ENCODE data around the gene TMEM221.

The TMEM221 gene

DNA sequence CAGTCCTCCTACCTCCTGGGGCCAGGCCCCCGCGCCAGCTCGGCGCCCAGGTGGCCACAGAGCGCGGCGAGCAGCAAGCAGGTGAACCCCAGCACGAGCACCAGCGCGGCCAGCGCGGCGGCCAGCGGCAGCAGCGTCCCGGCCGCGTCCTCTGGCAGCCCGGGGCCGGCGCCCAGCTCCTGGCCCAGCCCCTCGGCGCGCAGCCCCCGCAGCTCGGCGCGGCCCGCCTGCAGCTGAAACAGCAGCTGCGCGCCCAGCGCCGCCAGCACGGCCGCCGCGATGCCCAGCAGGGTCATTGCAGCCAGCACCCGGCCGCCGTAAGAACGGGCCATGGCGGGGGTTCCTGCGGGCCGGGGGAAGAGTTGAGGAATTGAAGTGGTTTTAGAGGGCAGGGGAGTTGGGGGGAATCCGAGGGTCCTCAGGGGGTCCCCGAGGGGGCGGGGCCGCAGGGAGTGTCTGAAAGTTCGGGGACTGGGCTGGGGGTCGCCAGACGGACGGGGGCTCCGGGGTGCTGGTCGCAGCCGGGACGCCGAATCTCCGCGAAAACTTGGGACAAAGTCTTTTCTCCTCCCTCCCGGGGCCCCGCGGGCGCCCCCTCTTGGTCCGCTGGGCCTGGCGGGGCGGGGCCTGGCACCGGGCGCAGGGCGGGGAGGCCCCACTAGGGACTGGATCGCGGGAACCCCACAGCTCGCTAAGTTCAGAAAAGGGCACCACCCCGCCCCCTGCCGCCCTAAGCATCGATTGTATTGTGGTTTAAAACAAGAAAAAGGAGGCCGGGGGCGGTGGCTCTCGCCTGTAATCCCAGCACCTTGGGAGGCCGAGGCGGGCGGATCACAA, at the start of gene TMEM221:
Gene TMEM221 (minus strand): TSS at position 538 of the 837 bp plus-strand sequence. CDS start 206 bp downstream, at position 332.
- Mint-ChIP-seq H3K27ac (no peak within 1 kb of the TSS), H3K4me3 (peak within 1 kb of the TSS; percentile 73 to 79 (median 77)), H3K36me3 (ENCODE audit: low read depth) (no peaks in the 10 kb centered on the region), H3K4me1 (peaks cover 7% of the 10 kb centered on the region), H3K27me3 (ENCODE audit: low read depth) (peaks cover 27% of the 10 kb centered on the region), H3K9me3 (no peaks in the 10 kb centered on the region)
- TF ChIP-seq, protein P1, sequence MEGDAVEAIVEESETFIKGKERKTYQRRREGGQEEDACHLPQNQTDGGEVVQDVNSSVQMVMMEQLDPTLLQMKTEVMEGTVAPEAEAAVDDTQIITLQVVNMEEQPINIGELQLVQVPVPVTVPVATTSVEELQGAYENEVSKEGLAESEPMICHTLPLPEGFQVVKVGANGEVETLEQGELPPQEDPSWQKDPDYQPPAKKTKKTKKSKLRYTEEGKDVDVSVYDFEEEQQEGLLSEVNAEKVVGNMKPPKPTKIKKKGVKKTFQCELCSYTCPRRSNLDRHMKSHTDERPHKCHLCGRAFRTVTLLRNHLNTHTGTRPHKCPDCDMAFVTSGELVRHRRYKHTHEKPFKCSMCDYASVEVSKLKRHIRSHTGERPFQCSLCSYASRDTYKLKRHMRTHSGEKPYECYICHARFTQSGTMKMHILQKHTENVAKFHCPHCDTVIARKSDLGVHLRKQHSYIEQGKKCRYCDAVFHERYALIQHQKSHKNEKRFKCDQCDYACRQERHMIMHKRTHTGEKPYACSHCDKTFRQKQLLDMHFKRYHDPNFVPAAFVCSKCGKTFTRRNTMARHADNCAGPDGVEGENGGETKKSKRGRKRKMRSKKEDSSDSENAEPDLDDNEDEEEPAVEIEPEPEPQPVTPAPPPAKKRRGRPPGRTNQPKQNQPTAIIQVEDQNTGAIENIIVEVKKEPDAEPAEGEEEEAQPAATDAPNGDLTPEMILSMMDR (IDR thresholded peaks at IDR 0.05; ENCODE audit: unreplicated experiment in 3 of 3), result peak; percentile 50 to 66 (median 59)

DNA sequence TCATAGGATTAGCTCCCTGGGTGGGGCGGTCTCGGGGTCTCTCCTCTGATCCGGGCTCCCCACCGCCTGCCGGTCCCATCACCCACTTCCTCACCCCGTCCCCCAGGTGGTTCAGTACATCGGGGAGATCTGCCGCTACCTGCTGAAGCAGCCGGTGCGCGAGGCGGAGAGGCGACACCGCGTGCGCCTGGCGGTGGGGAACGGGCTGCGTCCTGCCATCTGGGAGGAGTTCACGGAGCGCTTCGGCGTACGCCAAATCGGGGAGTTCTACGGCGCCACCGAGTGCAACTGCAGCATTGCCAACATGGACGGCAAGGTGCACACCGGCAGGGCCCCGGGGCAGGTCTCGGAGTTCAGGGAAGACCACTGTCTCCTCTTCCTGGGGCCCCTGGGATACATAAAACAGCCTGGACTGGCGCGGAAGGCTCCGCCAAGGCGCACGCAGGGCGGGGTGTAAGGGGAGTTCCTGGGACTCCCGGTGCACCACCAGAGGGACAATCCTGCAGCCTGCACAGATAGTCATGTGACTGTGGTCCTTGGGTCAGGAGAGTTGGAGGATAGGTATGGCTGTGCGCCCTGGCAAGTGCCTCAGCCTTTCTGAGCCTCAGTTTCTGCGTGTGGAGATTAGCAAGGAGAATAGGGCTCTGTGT, 48.8 kb upstream of the TMEM221 start:
- Mint-ChIP-seq H3K27ac (peak overlapping the region in 1 of 3 experiments; percentile 61), H3K27me3 (ENCODE audit: low read depth) (no peaks in the 10 kb centered on the region), H3K4me1 (peaks cover 25% of the 10 kb centered on the region), H3K9me3 (no peaks in the 10 kb centered on the region), H3K4me3 (no peak overlapping the region), H3K36me3 (ENCODE audit: low read depth) (peaks cover 15% of the 10 kb centered on the region)
- TF ChIP-seq, protein P1 (IDR thresholded peaks at IDR 0.05; ENCODE audit: unreplicated experiment in 3 of 3), result no peak

DNA sequence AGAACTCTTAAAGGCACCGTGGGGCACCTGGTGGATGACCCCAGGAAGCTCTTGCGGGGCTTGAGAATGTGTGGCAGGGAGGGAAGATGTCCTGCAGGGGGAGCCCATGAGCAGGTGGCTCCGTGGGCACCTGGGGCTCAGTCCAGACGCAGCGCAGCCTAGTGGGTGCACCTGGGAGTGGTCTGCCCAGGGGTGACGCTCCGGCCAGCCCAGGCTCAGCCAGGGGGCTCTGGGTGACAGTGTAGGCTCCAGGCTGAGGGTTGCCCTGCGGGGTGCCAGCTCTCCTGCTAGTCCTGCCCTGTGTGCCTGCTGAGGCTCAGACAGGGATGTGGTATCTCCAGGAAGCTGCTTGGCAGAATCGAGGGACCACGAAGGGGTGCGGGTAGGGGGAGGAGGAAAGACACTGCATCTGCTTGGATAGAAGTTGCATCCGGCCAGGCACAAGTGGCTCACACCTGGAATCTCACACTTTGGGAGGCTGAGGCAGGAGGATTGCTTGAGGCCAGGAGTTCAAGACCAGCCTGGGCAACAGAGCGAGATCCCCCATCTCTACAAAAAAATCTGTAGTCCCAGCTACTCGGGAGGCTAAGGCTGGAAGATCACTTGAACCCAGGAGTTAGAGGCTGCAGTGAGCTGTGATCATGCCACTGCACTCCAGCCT, 48.0 kb upstream of the TMEM221 start:
- TF ChIP-seq, protein P1 (IDR thresholded peaks at IDR 0.05; ENCODE audit: unreplicated experiment in 3 of 3), result peak; percentile 68 to 70 (median 70)
- H3K27me3 Mint-ChIP-seq (ENCODE audit: low read depth), result no peaks in the 10 kb centered on the region
- peaks cover 15% of the 10 kb centered on the region for H3K36me3 Mint-ChIP-seq (ENCODE audit: low read depth)
- peaks cover 30% of the 10 kb centered on the region for H3K4me1 Mint-ChIP-seq
- H3K27ac Mint-ChIP-seq, result peak overlapping the region in 1 of 3 experiments; percentile 49
- H3K4me3 Mint-ChIP-seq, result no peak overlapping the region
- no peaks in the 10 kb centered on the region for H3K9me3 Mint-ChIP-seq

DNA sequence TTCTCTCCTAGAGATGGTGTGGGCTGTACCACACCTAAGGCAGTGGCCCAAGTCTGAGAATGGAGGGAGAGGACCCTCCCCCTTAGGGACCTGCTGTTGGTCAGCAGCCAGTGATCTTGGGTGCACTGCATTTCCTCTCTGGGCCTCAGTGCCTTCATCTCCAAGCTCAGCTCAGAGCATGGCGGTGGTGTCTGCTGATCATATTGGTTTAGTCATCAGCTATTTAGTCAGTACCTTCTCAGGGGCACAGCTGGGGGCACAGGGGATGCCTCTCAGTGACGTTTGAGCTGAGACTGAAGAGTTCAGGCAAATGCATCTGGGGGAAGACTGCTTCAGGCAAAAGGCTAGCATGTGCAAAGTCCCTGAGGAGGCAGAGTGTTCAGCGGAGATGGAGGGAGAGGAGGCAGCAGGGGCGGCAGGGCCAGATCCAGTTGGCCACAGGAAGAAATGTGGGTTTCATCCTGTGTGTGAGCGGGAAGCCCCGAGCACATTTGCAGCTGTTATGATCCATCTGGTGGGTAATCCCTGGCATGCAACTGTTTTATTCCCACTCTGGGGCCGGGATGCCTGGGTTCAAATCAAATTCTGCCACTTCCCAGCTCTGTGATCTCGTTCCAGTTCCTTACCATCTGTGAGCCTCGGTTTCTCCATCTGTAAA, 47.3 kb upstream of the TMEM221 start:
- peaks cover 12% of the 10 kb centered on the region for H3K36me3 Mint-ChIP-seq (ENCODE audit: low read depth)
- H3K27me3 Mint-ChIP-seq (ENCODE audit: low read depth), result no peaks in the 10 kb centered on the region
- H3K9me3 Mint-ChIP-seq, result no peaks in the 10 kb centered on the region
- H3K4me3 Mint-ChIP-seq, result no peak overlapping the region
- H3K27ac Mint-ChIP-seq, result peak overlapping the region in 1 of 3 experiments; percentile 49
- TF ChIP-seq, protein P1 (IDR thresholded peaks at IDR 0.05; ENCODE audit: unreplicated experiment in 3 of 3), result no peak
- peaks cover 30% of the 10 kb centered on the region for H3K4me1 Mint-ChIP-seq

DNA sequence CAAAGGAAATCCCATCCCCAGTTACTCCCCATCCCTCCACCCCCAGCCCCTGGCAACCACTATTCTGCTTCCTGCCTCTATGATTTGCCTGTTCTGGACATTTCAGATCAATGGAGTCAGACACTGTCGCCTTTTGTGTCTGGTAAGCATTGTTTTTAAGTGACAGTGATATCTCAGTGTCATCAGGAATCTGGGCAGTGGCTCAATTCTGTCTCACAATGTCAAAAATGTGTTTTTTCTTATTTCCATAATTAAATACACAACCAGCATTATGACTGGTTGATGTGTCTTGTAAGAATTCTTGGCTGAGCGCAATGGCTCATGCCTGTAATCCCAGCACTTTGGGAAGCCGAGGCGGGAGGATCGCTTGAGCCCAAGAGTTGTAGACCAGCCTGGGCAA, 42.8 kb upstream of the TMEM221 start:
- Mint-ChIP-seq H3K36me3 (ENCODE audit: low read depth) (peaks cover 9% of the 10 kb centered on the region), H3K27ac (peak overlapping the region in 1 of 3 experiments; percentile 54), H3K4me3 (no peak overlapping the region), H3K4me1 (peaks cover 20% of the 10 kb centered on the region), H3K27me3 (ENCODE audit: low read depth) (no peaks in the 10 kb centered on the region), H3K9me3 (no peaks in the 10 kb centered on the region)
- TF ChIP-seq, protein P1 (IDR thresholded peaks at IDR 0.05; ENCODE audit: unreplicated experiment in 3 of 3), result no peak

Measured in nephron (organoid).